IMR-90 (cell line): ENCODE measurements around the gene RTL9. TPM values are rescaled to one million over a fixed set of nuclear protein-coding genes. Genes with fewer than 3 reads are reported as not detected.

Experiments used
- ATAC-seq: fragments of 200-7000 bp; cut with Tn5 transposase; 2 replicates; pipeline ENCODE4 v1.9.1; 2020; ENCODE audit warnings: low read depth, mild to moderate bottlenecking, moderate library complexity
- BruUV-seq: library from RNA; stranded (reverse); fragments of 400-500 nt; replicated peaks from 2 replicates; lab custom pipeline; 2021; lab: Mats Ljungman, UMichigan
- CTCF ChIA-PET: fragments of 300-600 bp; formaldehyde crosslinking; extraction: SDS; loops from one replicate; lab custom pipeline; 2021; ENCODE audit warnings: antibody characterized with exemption; lab: Yijun Ruan, JAX
- POLR2A ChIA-PET: fragments of 300-600 bp; sonication (Branson Sonifier 250); formaldehyde crosslinking; loops from one replicate; lab custom pipeline; 2022; ENCODE audit warnings: antibody characterized with exemption; ENCODE audit not compliant: unreplicated experiment; lab: Charles Lee
- DNase-seq: peaks from one replicate; pipeline ENCODE4 v3.0.0; 2013
- H2AFZ ChIP-seq: replicated peaks from 2 replicates; pipeline ENCODE3; 2013; ENCODE audit warnings: low read length, mild to moderate bottlenecking; ENCODE audit not compliant: poor library complexity
- H2AK5ac ChIP-seq: 2 replicates; pipeline ENCODE4 v1.6.1; 2013; ENCODE audit warnings: low read depth, low read length, inconsistent platforms
- H2AK9ac ChIP-seq: replicated peaks from 2 replicates; pipeline ENCODE3; 2013; ENCODE audit warnings: mild to moderate bottlenecking, low read depth, low read length, moderate library complexity; ENCODE audit not compliant: poor library complexity
- H2BK120ac ChIP-seq: 2 replicates; pipeline ENCODE4 v1.6.1; 2013; ENCODE audit warnings: low read depth, low read length, inconsistent platforms
- H2BK15ac ChIP-seq: 3 replicates; pipeline ENCODE4 v1.6.1; 2013; ENCODE audit warnings: low read depth, low read length, inconsistent platforms
- H2BK20ac ChIP-seq: 2 replicates; pipeline ENCODE4 v1.6.1; 2013; ENCODE audit warnings: low read depth, mild to moderate bottlenecking, inconsistent platforms, low read length, moderate library complexity
- H2BK5ac ChIP-seq: 2 replicates; pipeline ENCODE4 v1.6.1; 2013; ENCODE audit warnings: mild to moderate bottlenecking, low read depth, low read length, inconsistent platforms; ENCODE audit not compliant: poor library complexity, severe bottlenecking
- H3K14ac ChIP-seq: replicated peaks from 2 replicates; pipeline ENCODE4 v1.6.1; 2013; ENCODE audit warnings: low read depth, low read length, inconsistent platforms
- H3K18ac ChIP-seq: 2 replicates; pipeline ENCODE4 v1.6.1; 2013; ENCODE audit warnings: low read depth, low read length, control low read depth
- H3K23ac ChIP-seq: 2 replicates; pipeline ENCODE4 v1.6.1; 2013; ENCODE audit warnings: low read depth, low read length, inconsistent platforms
- H3K27ac ChIP-seq: 2 replicates; pipeline ENCODE4 v1.5.1; 2013; ENCODE audit warnings: mild to moderate bottlenecking, control low read depth, low read length; ENCODE audit not compliant: insufficient read depth
- H3K27me3 ChIP-seq: 2 replicates; pipeline ENCODE4 v1.6.1; 2013; ENCODE audit warnings: low read length; ENCODE audit not compliant: control insufficient read depth, insufficient read depth
- H3K36me3 ChIP-seq: 2 replicates; pipeline ENCODE4 v1.6.1; 2013; ENCODE audit warnings: low read length, mixed read lengths; ENCODE audit not compliant: control insufficient read depth, insufficient read depth
- H3K4ac ChIP-seq: 2 replicates; pipeline ENCODE4 v1.6.1; 2013; ENCODE audit warnings: low read depth, low read length, inconsistent platforms
- H3K4me1 ChIP-seq: 2 replicates; pipeline ENCODE4 v1.6.1; 2013; ENCODE audit warnings: low read length, mixed read lengths; ENCODE audit not compliant: control insufficient read depth, insufficient read depth
- H3K4me2 ChIP-seq: 2 replicates; pipeline ENCODE4 v1.6.1; 2013; ENCODE audit warnings: low read depth, mild to moderate bottlenecking, control low read depth, low read length, moderate library complexity
- H3K4me3 ChIP-seq: 2 replicates; pipeline ENCODE4 v1.5.1; 2013; ENCODE audit warnings: low read depth, mild to moderate bottlenecking, control low read depth, low read length, moderate library complexity; ENCODE audit not compliant: insufficient read depth
- H3K56ac ChIP-seq: 2 replicates; pipeline ENCODE4 v1.6.1; 2013; ENCODE audit warnings: low read length, inconsistent platforms; ENCODE audit not compliant: insufficient read depth; ENCODE audit errors: extremely low read depth
- H3K79me1 ChIP-seq, 2 experiments: 2 replicates each; pipeline ENCODE4 v1.6.1; 2013; ENCODE audit warnings: low read length in 2 of 2, inconsistent platforms in 1 of 2, low read depth in 1 of 2
- H3K9ac ChIP-seq: 2 replicates; pipeline ENCODE4 v1.6.1; 2013; ENCODE audit warnings: low read depth, low read length, control low read depth
- H3K9me1 ChIP-seq: 2 replicates; pipeline ENCODE4 v1.6.1; 2013; ENCODE audit warnings: low read length, inconsistent platforms; ENCODE audit not compliant: insufficient read depth
- H3K9me3 ChIP-seq: 2 replicates; pipeline ENCODE4 v1.6.1; 2013; ENCODE audit warnings: low read length; ENCODE audit not compliant: control insufficient read depth, insufficient read depth
- H4K20me1 ChIP-seq: 2 replicates; pipeline ENCODE4 v1.6.1; 2013; ENCODE audit warnings: low read length, inconsistent platforms; ENCODE audit not compliant: insufficient read depth
- H4K5ac ChIP-seq: 2 replicates; pipeline ENCODE4 v1.6.1; 2013; ENCODE audit warnings: mild to moderate bottlenecking, low read depth, low read length, control low read depth
- H4K8ac ChIP-seq, 2 experiments: 2 replicates each; pipeline ENCODE4 v1.6.1; 2013; ENCODE audit warnings: low read depth in 2 of 2, low read length in 2 of 2, control low read depth in 1 of 2, inconsistent platforms in 1 of 2
- H4K91ac ChIP-seq: 2 replicates; pipeline ENCODE4 v1.6.1; 2013; ENCODE audit warnings: low read depth, low read length, inconsistent platforms; ENCODE audit not compliant: insufficient read depth
- BHLHE40 ChIP-seq: fragments of 150-350 bp; IDR thresholded peaks from 2 replicates; pipeline ENCODE4 v1.6.1; 2016; ENCODE audit warnings: mild to moderate bottlenecking, low read depth, low read length
- CEBPB ChIP-seq: IDR thresholded peaks from 2 replicates; pipeline ENCODE4 v1.6.1; 2012; ENCODE audit warnings: low read depth, low read length, improper control_type of control experiment
- MAFK ChIP-seq: IDR thresholded peaks from 2 replicates; pipeline ENCODE4 v1.6.1; 2012; ENCODE audit warnings: low read depth, low read length, improper control_type of control experiment
- MAZ ChIP-seq: IDR thresholded peaks from 2 replicates; pipeline ENCODE4 v1.6.1; 2012; ENCODE audit warnings: low read depth, mild to moderate bottlenecking, low read length, improper control_type of control experiment, moderate library complexity, borderline replicate concordance
- MXI1 ChIP-seq: IDR thresholded peaks from 2 replicates; pipeline ENCODE4 v1.6.1; 2012; ENCODE audit warnings: low read depth, mild to moderate bottlenecking, low read length, moderate library complexity, borderline replicate concordance
- POLR2A ChIP-seq: IDR thresholded peaks from 2 replicates; pipeline ENCODE4 v1.6.1; 2012; ENCODE audit warnings: mild to moderate bottlenecking, low read depth, low read length
- RCOR1 ChIP-seq: IDR thresholded peaks from 2 replicates; pipeline ENCODE4 v1.6.1; 2012; ENCODE audit warnings: mild to moderate bottlenecking, low read length, improper control_type of control experiment; ENCODE audit not compliant: insufficient replicate concordance
- RFX5 ChIP-seq: IDR thresholded peaks from 2 replicates; pipeline ENCODE4 v1.8.0; 2012; ENCODE audit warnings: low read depth, mild to moderate bottlenecking, low read length, moderate library complexity
- dilution Hi-C: fragments of 300-500 bp; cut with HindIII; formaldehyde crosslinking; loops from one replicate; pipeline ENCODE4 v1.14.3; 2018; ENCODE audit warnings: low sequenced_read_pairs; ENCODE audit not compliant: unreplicated experiment
- in situ Hi-C: fragments of 300-500 bp; cut with MboI; formaldehyde crosslinking; loops from 3 replicates; pipeline ENCODE4 v1.14.3; 2019; ENCODE audit warnings: low sequenced_read_pairs, inconsistent platforms, mixed read lengths
- intact Hi-C: fragments of 100-400 bp; cut with micrococcal nuclease; formaldehyde crosslinking; loops from 2 replicates; pipeline ENCODE4 v1.10.0; 2022
- polyA plus RNA-seq, 3 experiments: library from polyadenylated mRNA; depleted of rRNA; stranded (reverse); fragments of >200 nt; gene quantifications; 2 replicates each; pipeline ENCODE4 v1.2.3, GENCODE V29; 2012; ENCODE audit warnings: low replicate concordance in 1 of 3
- total RNA-seq: library from RNA; depleted of rRNA; stranded (reverse); fragments of >200 nt; gene quantifications from 2 replicates; pipeline ENCODE4 v1.2.3, GENCODE V29; 2012

Gene RTL9
- total and polyA plus RNA-seq, 2 of the 4 experiments (the other 2 are of a cell fraction), result 0.26 to 0.90 TPM

DNA sequence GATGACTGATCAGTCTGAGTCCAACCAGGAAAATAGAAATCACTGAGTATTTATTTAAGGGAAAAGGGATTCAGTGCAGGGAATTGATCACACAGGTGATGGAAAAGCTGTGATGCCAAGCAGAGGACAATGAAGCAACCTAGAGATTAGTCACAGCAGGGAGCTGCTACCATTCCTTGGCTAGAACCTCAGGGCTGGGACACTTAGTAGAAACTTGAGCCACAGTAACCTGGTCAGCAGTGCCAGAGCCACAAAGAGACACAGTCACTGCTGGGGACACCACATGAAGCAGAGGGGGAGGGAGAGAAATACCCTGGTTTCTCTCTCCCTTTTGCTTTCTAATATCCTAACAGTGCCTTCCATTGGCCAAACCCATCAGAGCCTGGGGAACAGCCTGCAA lies 38.7 kb downstream of the RTL9 start:
- Histone ChIP-seq H2BK120ac (no peak overlapping the region), H4K20me1 (no peaks in the 10 kb centered on the region), H2AK9ac (no peak overlapping the region), H3K27me3 (peaks cover 2% of the 10 kb centered on the region; the same call in 1 of the 2 replicates), H3K4me3 (no peak overlapping the region), H3K56ac (no peak overlapping the region), H3K27ac (no peak overlapping the region), H2BK20ac (no peak overlapping the region), H3K4ac (no peak overlapping the region), H3K4me2 (no peak overlapping the region), H4K8ac (no peak overlapping the region), H3K9ac (no peak overlapping the region), H3K9me1 (peaks cover 3% of the 10 kb centered on the region; the same call in 1 of the 2 replicates), H4K5ac (no peak overlapping the region), H2BK5ac (no peak overlapping the region), H4K91ac (no peak overlapping the region), H3K79me1 (peaks cover 0 to 4% of the 10 kb centered on the region in 2 experiments; a peak in 1 of 4 replicates), H3K4me1 (peaks cover 7% of the 10 kb centered on the region), H2BK15ac (no peak overlapping the region), H3K9me3 (no peaks in the 10 kb centered on the region), H3K14ac (no peak overlapping the region), H3K18ac (no peak overlapping the region), H2AFZ (no peak overlapping the region), H3K36me3 (no peaks in the 10 kb centered on the region), H2AK5ac (no peak overlapping the region), H3K23ac (no peak overlapping the region)
- BruUV-seq, result no TSS peak
- no peak for TF ChIP-seq MAZ
- TF ChIP-seq MAFK, result no peak
- TF ChIP-seq RCOR1, result no peak
- TF ChIP-seq RFX5, result no peak
- TF ChIP-seq CEBPB, result no peak
- no peak for TF ChIP-seq POLR2A
- TF ChIP-seq MXI1, result no peak
- TF ChIP-seq BHLHE40, result no peak
- in situ Hi-C loops, result no loop called here
- no peak for DNase-seq
- no peak for ATAC-seq
- dilution Hi-C loops, result no loop called here
- intact Hi-C loops, result no loop called here
- ChIA-PET CTCF (no interaction called here), POLR2A (interaction anchor here (0.6 kb wide), 1 partner anchor 14 kb away, joined by 4 read pairs; no protein-coding TSS in a partner anchor)
